HepG2 (cell line): ENCODE measurements around the gene AKAP1. TPM values are rescaled to one million over a fixed set of nuclear protein-coding genes. Genes with fewer than 3 reads are reported as not detected.

ENCODE experiments used
- NFE2 ChIP-seq: sonication (generic); formaldehyde crosslinking; IDR thresholded peaks from 2 replicates; pipeline ENCODE4 v1.4.0; 2020; ENCODE audit warnings: missing genetic modification reagents
- NFIC ChIP-seq: IDR thresholded peaks from 2 replicates; pipeline ENCODE4 v1.6.1; 2012; ENCODE audit warnings: mild to moderate bottlenecking, low read length, inconsistent platforms
- ZFP36L2 ChIP-seq: sonication (generic); formaldehyde crosslinking; IDR thresholded peaks from 2 replicates; pipeline ENCODE4 v1.4.0; 2020; ENCODE audit warnings: missing genetic modification reagents
- ZNF543 ChIP-seq: sonication (generic); formaldehyde crosslinking; IDR thresholded peaks from 2 replicates; pipeline ENCODE4 v1.4.0; 2020; ENCODE audit warnings: mild to moderate bottlenecking, missing genetic modification reagents
- ZSCAN12 ChIP-seq: sonication (generic); formaldehyde crosslinking; IDR thresholded peaks from 2 replicates; pipeline ENCODE4 v1.9.0; 2021; ENCODE audit warnings: mild to moderate bottlenecking, missing genetic modification reagents
- polyA plus RNA-seq, 8 experiments: library from polyadenylated mRNA; depleted of rRNA in 3 of 8; stranded (reverse) in 7 of 8; unstranded in 1 of 8; fragments of >200 nt; fragmentation: Illumina TruSeq in 4 of 8; extraction: Trizol in 4 of 8; gene quantifications; 2 replicates each; pipeline versions ENCODE4 v1.2.1 to v1.2.3, GENCODE V29; 2011 to 2016; ENCODE audit warnings: low read depth in 4 of 8, missing spikeins in 1 of 8, mixed read lengths in 1 of 8; ENCODE audit not compliant: insufficient read depth in 1 of 8
- total RNA-seq, 5 experiments: library from RNA; depleted of rRNA; stranded (reverse); fragments of >200 nt; fragmentation: Illumina TruSeq; extraction: Trizol; gene quantifications; 2 replicates each; pipeline ENCODE4 v1.2.3, GENCODE V29; 2016; ENCODE audit warnings: low read depth in 1 of 5
- TF ChIP-seq, protein P1 (sequence below): sonication (generic); formaldehyde crosslinking; IDR thresholded peaks from 2 replicates; pipeline ENCODE4 v1.9.0; 2021; ENCODE audit warnings: mild to moderate bottlenecking, missing genetic modification reagents
- TF ChIP-seq, protein P2 (sequence below): sonication (generic); formaldehyde crosslinking; IDR thresholded peaks from 2 replicates; pipeline ENCODE4 v1.5.0; 2020; ENCODE audit warnings: missing genetic modification reagents
- TF ChIP-seq, protein P3 (sequence below): sonication (generic); formaldehyde crosslinking; conservative IDR thresholded peaks from 2 replicates; pipeline ENCODE4 v1.4.0; 2020; ENCODE audit warnings: missing genetic modification reagents

The AKAP1 gene
- total and polyA plus RNA-seq, 2 of the 13 experiments (the other 11 are each of a cell fraction or from before 2014, with no cell fraction given): 101 to 131 TPM

DNA sequence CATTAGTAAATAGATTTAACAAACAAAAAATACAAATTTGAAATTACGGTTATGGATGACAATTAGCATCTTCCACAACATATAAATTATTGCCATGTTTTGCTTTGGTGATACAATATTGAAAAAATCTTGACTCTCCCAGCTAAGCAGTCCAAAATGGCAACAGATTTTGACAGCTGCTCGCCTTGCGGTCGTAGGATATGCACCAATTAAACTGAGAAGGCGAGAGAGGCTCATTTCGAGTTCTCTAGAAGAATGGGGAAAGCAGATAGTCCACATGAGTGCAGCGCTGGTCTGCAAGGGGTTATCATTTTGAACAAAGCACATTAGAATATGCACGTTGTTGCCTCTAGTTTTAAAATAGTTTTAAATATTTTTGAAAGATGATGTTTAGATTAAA lies 55.3 kb downstream of the AKAP1 start (continued):
- TF ChIP-seq, protein P1, sequence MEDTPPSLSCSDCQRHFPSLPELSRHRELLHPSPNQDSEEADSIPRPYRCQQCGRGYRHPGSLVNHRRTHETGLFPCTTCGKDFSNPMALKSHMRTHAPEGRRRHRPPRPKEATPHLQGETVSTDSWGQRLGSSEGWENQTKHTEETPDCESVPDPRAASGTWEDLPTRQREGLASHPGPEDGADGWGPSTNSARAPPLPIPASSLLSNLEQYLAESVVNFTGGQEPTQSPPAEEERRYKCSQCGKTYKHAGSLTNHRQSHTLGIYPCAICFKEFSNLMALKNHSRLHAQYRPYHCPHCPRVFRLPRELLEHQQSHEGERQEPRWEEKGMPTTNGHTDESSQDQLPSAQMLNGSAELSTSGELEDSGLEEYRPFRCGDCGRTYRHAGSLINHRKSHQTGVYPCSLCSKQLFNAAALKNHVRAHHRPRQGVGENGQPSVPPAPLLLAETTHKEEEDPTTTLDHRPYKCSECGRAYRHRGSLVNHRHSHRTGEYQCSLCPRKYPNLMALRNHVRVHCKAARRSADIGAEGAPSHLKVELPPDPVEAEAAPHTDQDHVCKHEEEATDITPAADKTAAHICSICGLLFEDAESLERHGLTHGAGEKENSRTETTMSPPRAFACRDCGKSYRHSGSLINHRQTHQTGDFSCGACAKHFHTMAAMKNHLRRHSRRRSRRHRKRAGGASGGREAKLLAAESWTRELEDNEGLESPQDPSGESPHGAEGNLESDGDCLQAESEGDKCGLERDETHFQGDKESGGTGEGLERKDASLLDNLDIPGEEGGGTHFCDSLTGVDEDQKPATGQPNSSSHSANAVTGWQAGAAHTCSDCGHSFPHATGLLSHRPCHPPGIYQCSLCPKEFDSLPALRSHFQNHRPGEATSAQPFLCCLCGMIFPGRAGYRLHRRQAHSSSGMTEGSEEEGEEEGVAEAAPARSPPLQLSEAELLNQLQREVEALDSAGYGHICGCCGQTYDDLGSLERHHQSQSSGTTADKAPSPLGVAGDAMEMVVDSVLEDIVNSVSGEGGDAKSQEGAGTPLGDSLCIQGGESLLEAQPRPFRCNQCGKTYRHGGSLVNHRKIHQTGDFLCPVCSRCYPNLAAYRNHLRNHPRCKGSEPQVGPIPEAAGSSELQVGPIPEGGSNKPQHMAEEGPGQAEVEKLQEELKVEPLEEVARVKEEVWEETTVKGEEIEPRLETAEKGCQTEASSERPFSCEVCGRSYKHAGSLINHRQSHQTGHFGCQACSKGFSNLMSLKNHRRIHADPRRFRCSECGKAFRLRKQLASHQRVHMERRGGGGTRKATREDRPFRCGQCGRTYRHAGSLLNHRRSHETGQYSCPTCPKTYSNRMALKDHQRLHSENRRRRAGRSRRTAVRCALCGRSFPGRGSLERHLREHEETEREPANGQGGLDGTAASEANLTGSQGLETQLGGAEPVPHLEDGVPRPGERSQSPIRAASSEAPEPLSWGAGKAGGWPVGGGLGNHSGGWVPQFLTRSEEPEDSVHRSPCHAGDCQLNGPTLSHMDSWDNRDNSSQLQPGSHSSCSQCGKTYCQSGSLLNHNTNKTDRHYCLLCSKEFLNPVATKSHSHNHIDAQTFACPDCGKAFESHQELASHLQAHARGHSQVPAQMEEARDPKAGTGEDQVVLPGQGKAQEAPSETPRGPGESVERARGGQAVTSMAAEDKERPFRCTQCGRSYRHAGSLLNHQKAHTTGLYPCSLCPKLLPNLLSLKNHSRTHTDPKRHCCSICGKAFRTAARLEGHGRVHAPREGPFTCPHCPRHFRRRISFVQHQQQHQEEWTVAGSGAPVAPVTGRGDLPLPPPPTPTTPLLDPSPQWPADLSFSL (CRISPR knock-in tag): no peak
- TF ChIP-seq NFE2 (CRISPR knock-in tag): no peak
- no peak for TF ChIP-seq NFIC
- TF ChIP-seq ZFP36L2 (CRISPR knock-in tag): no peak
- TF ChIP-seq, protein P2, sequence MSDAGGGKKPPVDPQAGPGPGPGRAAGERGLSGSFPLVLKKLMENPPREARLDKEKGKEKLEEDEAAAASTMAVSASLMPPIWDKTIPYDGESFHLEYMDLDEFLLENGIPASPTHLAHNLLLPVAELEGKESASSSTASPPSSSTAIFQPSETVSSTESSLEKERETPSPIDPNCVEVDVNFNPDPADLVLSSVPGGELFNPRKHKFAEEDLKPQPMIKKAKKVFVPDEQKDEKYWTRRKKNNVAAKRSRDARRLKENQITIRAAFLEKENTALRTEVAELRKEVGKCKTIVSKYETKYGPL: no peak
- no peak for TF ChIP-seq ZSCAN12 (CRISPR knock-in tag)
- TF ChIP-seq, protein P3, sequence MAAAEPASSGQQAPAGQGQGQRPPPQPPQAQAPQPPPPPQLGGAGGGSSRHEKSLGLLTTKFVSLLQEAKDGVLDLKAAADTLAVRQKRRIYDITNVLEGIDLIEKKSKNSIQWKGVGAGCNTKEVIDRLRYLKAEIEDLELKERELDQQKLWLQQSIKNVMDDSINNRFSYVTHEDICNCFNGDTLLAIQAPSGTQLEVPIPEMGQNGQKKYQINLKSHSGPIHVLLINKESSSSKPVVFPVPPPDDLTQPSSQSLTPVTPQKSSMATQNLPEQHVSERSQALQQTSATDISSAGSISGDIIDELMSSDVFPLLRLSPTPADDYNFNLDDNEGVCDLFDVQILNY (CRISPR knock-in tag): no peak
- no peak for TF ChIP-seq ZNF543 (CRISPR knock-in tag)
